Ovary (tissue), 9 donors: ENCODE results near the gene IMMP2L. TPM values are rescaled to one million over a fixed set of nuclear protein-coding genes. Genes with fewer than 3 reads are reported as not detected.

Experiments
- DNase-seq, 5 donors: peaks; one replicate each; pipeline ENCODE4 v3.0.0-alpha.2; 2019 to 2020
- H3K27ac ChIP-seq, 2 donors: fragments of 200-600 bp; one replicate each; pipeline versions ENCODE4 v1.5.1 to v1.8.0; 2019 to 2022
- H3K27me3 ChIP-seq: fragments of 200-600 bp; one replicate; pipeline ENCODE4 v1.8.0; 2022
- H3K36me3 ChIP-seq: fragments of 200-600 bp; sonication (generic); one replicate; pipeline ENCODE4 v1.5.1; 2019
- H3K4me1 ChIP-seq: one replicate; pipeline ENCODE4 v1.8.1; 2013; ENCODE audit warnings: mild to moderate bottlenecking, moderate library complexity; ENCODE audit not compliant: insufficient read depth
- H3K4me3 ChIP-seq: fragments of 200-600 bp; sonication (generic); one replicate; pipeline ENCODE4 v1.5.1; 2017
- H3K9me3 ChIP-seq, 2 donors: fragments of 200-600 bp in 1 of 2; sonication (generic) in 1 of 2; one replicate each; pipeline versions ENCODE4 v1.5.1 to v1.8.1; 2013 to 2019; ENCODE audit warnings: mild to moderate bottlenecking in 1 of 2, moderate library complexity in 1 of 2
- CTCF ChIP-seq, 3 donors: fragments of 450-650 bp in 2 of 3; fragments of 200-600 bp in 1 of 3; IDR thresholded peaks; one replicate each; pipeline versions ENCODE4 v1.5.1 to v1.8.0; 2016 to 2022; ENCODE audit warnings: antibody characterized with exemption in 3 of 3, mild to moderate bottlenecking in 1 of 3
- EP300 ChIP-seq: sonication (generic); formaldehyde crosslinking; IDR thresholded peaks from one replicate; pipeline ENCODE4 v1.6.1; 2017; ENCODE audit warnings: antibody characterized with exemption
- POLR2A ChIP-seq: fragments of 450-650 bp; IDR thresholded peaks from one replicate; pipeline ENCODE4 v1.6.1; 2017; ENCODE audit warnings: antibody characterized with exemption, mild to moderate bottlenecking, moderate library complexity
- WGBS, 3 donors: extraction: QIAGEN DNeasy Blood & Tissue Kit in 1 of 3; methylation state at CpG; one replicate each; pipeline versions ENCODE4 v1.1.5 to v1.1.7; 2013 to 2017; 5-methylcytosine and 5-hydroxymethylcytosine counted together
- intact Hi-C, 4 donors: fragments of 100-400 bp; cut with DNase I; formaldehyde crosslinking; loops; one replicate each; pipeline versions ENCODE4 v1.11.0 to v1.15.1; 2022 to 2023
- polyA plus RNA-seq, 2 donors: library from polyadenylated mRNA; stranded (reverse); fragments of 200-250 nt in 1 of 2; fragments of 350-450 nt in 1 of 2; fragmentation: Illumina TruSeq in 1 of 2; extraction: RNeasy Lipid Tissue Mini Kit (QIAGEN cat#74804) in 1 of 2; gene quantifications; one replicate each; pipeline ENCODE4 v1.2.3, GENCODE V29; 2013 to 2014
- total RNA-seq, 7 donors: library from RNA; depleted of rRNA in 2 of 7; stranded (reverse); fragments of >200 nt in 2 of 7; fragmentation: NEBNext Ultra II Directional in 3 of 7; extraction: Animal tissue kit (Norgen Biotek cat#: 25700) in 3 of 7; gene quantifications; one replicate each; pipeline versions ENCODE4 v1.1.0 to v1.2.4, GENCODE V29; 2016 to 2023
- donor health status: DM: no; HTN: no; CAD: no; lungs with moderate emphysema.
- donor health status: DM: no; HTN: no; CAD: no.
- donor health status: Bipolar disorder and iron deficiency.
- donor health status: DM: yes; HTN: yes; CAD: no.
- donor health status: DM: no; HTN: no; CAD: no.
- donor health status: DM: yes; HTN: yes; CAD: no.

Gene IMMP2L
- total and polyA plus RNA-seq, 9 donors: 19.5 to 36.9 (median 29.9) TPM

- DNase-seq: no peak
- intact Hi-C loops: no loop called here
- TF ChIP-seq CTCF (IDR thresholded peaks at IDR 0.05) (no peak), EP300 (no peak), POLR2A (no peak)
- no peaks in the 10 kb centered on the region for H3K4me1 ChIP-seq
- WGBS, 3 donors: 90 to 91% (median 91%) methylated on average over 6 of the region's 6 CpGs
- peaks cover 0 to 3% of the 10 kb centered on the region in 2 donors for H3K9me3 ChIP-seq
- no peak overlapping the region for H3K27ac ChIP-seq
- no peak overlapping the region for H3K4me3 ChIP-seq
- H3K27me3 ChIP-seq: no peaks in the 10 kb centered on the region
- no peaks in the 10 kb centered on the region for H3K36me3 ChIP-seq
These were observed 691.4 kb downstream of the IMMP2L start for GRCh38 chr7:110870926-110871325.

GRCh38 chr7:110868458-110868857 is 693.8 kb downstream of the IMMP2L start:
- Histone ChIP-seq H3K9me3 (peaks cover 0 to 3% of the 10 kb centered on the region in 2 donors), H3K27me3 (no peaks in the 10 kb centered on the region), H3K36me3 (no peaks in the 10 kb centered on the region), H3K4me1 (no peaks in the 10 kb centered on the region), H3K27ac (no peak overlapping the region), H3K4me3 (no peak overlapping the region)
- intact Hi-C loops: no loop called here
- no peak for DNase-seq
- TF ChIP-seq EP300: no peak
- TF ChIP-seq POLR2A: no peak
- TF ChIP-seq CTCF (IDR thresholded peaks at IDR 0.05): no peak

DNA sequence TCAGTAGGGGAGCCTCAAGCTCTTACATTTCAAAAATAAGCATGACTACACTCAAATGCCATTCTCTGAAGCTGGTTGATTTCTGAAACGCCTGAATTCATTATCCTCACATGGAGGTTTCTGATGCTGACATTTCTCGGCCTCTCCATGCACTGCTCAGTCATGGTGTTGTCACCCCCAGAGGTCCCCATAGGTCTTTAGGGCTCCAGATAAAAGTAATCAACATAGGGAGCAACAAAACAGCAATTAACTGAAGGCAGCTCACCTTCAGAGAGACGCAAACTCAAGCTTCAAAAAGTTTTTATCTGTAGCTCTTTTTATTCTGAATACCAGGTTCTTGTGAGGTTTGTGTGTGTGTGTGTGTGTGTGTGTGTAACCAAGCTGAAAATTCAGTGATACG is 694.5 kb downstream of the IMMP2L start:
- Histone ChIP-seq H3K4me3 (no peak overlapping the region), H3K27me3 (no peaks in the 10 kb centered on the region), H3K27ac (no peak overlapping the region), H3K4me1 (no peaks in the 10 kb centered on the region), H3K36me3 (no peaks in the 10 kb centered on the region), H3K9me3 (peaks cover 0 to 3% of the 10 kb centered on the region in 2 donors)
- 94 to 96% (median 95%) methylated on average over 4 of the region's 4 CpGs for WGBS, 3 donors
- TF ChIP-seq EP300 (no peak), CTCF (IDR thresholded peaks at IDR 0.05) (no peak), POLR2A (no peak)
- intact Hi-C loops: no loop called here
- no peak for DNase-seq

- WGBS, 3 donors: 94 to 100% (median 99%) methylated on average over 2 of the region's 2 CpGs
- H3K36me3 ChIP-seq: no peaks in the 10 kb centered on the region
- no peak overlapping the region for H3K27ac ChIP-seq
- H3K9me3 ChIP-seq: peaks cover 0 to 3% of the 10 kb centered on the region in 2 donors
- no peak overlapping the region for H3K4me3 ChIP-seq
- TF ChIP-seq POLR2A: no peak
- TF ChIP-seq EP300: no peak
- no peak for TF ChIP-seq CTCF (IDR thresholded peaks at IDR 0.05)
- H3K4me1 ChIP-seq: no peaks in the 10 kb centered on the region
- intact Hi-C loops: no loop called here
- no peaks in the 10 kb centered on the region for H3K27me3 ChIP-seq
- DNase-seq: no peak
These were observed 699.0 kb downstream of the IMMP2L start for GRCh38 chr7:110863258-110863657.

- DNase-seq: no peak
- Histone ChIP-seq H3K4me3 (no peak overlapping the region), H3K4me1 (peaks cover 1% of the 10 kb centered on the region), H3K36me3 (no peaks in the 10 kb centered on the region), H3K27me3 (no peaks in the 10 kb centered on the region), H3K27ac (no peak overlapping the region), H3K9me3 (no peaks in the 10 kb centered on the region)
- intact Hi-C loops: no loop called here
- TF ChIP-seq POLR2A (no peak), CTCF (IDR thresholded peaks at IDR 0.05) (no peak)
- 93 to 97% (median 95%) methylated on average over 4 of the region's 4 CpGs for WGBS, 3 donors
These were observed 701.1 kb downstream of the IMMP2L start for GRCh38 chr7:110861163-110861562.
